GM21447 (cell line): ENCODE results near the gene NDUFS8.

ENCODE experiments used
- ATAC-seq: cut with Tn5 transposase; IDR thresholded peaks from one replicate; pipeline ENCODE4 v1.9.1; 2021; ENCODE audit not compliant: unreplicated experiment

The NDUFS8 gene

DNA sequence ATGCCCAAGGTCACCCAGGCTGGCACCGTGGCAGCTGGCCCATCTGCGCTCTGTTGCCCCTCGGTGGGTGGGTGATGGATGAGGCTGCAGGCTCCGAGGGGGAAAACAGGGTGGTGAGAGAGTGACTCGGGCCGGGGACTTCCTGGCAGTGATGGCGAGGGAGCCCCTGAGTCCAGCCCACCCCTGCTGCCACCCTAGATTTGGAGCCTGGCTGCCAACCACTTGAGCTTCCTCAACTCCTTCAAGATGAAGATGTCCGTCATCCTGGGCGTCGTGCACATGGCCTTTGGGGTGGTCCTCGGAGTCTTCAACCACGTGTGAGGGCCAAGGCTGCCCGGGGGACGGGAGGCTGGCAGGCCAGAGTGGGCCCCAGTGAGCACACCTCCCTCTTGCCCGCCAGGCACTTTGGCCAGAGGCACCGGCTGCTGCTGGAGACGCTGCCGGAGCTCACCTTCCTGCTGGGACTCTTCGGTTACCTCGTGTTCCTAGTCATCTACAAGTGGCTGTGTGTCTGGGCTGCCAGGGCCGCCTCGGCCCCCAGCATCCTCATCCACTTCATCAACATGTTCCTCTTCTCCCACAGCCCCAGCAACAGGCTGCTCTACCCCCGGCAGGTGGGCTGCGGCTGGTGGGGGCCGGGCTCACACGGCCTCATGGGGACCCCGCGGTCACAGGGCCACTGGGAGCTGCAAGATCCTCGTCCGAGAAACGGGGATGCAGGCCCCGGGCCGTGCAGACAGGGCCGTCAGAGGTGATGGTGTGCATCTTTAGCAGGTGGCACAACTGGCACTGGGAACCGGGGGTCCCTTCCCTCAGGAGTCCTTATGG, 18.4 kb downstream of the NDUFS8 start:
- ATAC-seq = no peak

DNA sequence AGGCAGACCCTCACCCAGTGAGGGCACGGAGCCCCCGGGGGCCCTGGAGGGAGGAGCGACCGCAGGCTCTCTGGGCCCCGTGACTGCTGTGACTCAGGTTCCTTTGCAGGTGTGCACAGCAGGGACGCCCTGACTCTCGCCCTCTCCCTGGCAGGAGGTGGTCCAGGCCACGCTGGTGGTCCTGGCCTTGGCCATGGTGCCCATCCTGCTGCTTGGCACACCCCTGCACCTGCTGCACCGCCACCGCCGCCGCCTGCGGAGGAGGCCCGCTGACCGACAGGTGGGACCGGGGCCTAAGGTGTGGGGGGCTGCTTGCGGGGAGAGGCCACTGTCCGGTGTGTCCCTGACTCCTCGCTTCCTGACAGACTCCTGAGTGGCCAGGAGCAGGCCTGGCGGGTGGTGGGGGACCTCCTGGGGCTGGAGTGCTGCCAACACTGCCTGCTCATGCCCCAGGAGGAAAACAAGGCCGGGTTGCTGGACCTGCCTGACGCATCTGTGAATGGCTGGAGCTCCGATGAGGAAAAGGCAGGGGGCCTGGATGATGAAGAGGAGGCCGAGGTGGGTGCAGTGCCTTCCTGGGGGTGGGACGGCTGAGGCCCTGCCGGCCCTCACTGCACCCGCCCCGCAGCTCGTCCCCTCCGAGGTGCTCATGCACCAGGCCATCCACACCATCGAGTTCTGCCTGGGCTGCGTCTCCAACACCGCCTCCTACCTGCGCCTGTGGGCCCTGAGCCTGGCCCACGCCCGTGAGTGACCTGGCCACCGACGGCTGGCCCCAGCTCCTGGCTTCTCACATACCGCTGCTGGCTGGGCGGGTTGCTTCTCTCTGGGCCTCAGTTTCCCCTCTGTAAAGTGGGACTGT, 19.3 kb downstream of the NDUFS8 start:
- ATAC-seq = no peak

DNA sequence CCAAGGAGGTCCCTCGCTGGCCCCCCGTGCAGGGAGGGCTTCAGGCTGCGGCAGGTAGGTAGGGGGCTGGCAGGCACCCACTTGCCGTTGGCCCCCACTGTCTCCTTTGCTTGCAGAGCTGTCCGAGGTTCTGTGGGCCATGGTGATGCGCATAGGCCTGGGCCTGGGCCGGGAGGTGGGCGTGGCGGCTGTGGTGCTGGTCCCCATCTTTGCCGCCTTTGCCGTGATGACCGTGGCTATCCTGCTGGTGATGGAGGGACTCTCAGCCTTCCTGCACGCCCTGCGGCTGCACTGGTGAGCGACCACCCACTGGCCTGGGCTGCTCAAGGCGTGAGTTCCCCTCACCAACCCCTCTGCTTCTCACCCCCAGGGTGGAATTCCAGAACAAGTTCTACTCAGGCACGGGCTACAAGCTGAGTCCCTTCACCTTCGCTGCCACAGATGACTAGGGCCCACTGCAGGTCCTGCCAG, 19.9 kb downstream of the NDUFS8 start:
- no peak for ATAC-seq

DNA sequence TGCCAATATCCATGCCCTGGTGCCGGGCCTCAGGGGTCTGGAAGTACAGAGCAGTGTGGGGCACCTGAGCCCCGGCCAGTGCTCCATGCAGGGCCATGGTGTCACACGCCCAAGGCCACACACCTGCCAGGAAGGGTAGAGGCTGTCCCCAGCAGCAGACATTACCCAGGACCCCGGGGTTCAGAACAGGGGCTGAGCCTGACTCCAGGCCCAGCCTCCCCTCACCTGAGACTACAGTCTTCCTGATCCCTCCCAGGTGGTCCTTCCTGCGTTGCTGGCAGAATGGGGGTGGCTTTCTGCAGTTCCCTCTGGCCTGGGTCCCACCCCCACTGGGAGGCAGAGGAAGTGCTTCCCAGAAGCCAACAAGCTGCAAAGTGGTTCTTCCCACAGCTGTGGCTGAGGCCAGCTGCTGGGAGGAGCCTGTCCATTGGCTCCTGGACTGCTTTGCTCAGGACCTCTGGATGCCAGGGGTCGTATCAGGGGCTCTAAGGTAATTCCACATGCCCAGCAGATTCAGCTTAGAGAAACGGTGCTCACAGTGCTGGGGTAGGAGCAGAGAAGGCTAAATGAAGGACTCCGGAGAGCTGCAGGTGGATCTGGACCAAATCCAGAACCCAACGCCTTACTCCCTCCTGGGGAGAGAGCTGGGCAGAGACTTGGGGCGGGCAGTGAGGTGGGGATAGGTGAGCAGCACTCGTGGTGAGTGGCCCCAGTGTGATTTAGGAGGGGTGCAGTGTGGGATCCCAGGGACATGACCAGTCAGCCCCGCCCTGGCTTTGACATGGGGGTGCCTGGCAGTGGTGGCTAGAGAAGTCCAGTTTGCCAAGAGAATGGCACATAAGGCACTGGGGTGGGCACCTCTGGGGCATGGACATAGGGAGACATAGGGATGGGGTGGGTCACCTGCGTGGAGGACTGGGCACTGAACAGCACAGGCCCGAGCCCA, 21.0 kb downstream of the NDUFS8 start:
- no peak for ATAC-seq

DNA sequence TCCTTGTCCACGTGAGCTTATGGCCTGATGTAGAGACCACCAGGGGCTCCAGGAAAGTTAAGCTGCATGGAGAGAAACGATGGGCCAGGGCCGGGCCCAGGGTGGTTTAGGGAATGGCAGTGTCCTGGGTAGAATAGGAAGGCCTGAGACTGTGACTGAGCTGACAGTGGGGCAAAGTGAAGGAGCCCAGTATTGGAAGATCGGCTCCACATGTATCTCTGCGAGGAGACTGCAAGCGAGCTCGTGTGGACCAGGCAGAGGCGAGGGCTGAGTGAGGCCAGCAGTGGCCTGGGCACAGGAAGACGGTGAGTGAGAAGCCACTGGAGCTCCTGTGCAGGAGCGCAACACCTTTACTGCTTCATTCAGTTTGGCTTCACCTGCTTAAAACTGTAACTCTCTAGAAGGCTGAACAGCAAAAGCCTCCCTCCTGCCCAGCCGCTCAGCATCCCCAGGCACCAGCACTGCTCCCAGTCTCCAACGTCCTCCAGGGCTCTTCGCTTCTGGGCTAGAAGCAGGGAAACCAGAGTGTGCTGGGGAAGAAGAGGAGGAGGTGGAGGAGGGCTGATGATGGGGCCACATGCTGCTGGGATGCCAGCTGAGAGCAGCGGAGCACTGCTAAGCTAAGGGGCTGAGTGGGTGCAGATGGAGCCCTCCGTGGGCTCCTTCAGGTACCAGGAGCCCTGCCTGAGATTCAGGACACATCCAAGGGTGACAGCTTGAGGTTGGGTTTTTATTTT, 21.8 kb downstream of the NDUFS8 start:
- ATAC-seq = no peak

DNA sequence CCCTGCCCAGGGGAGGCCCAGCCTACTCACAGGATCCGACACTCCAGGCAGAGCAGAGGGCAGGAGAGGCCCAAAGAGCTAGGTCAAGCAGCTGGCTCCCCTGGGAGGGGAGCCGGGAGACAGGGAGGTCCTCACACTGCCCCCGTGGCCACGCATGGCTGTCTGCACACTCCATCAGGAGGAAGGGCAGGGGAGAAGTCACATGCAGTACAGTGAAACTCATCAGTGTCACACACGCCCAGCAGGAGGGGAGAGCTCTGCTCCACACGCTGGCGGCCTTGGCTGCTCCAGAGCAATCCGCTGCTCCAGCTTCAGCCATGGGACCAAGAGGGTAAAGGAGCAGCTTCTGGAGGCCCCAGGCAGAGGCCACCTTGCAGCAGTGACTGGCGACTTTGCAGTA, 22.6 kb downstream of the NDUFS8 start:
- ATAC-seq = no peak

DNA sequence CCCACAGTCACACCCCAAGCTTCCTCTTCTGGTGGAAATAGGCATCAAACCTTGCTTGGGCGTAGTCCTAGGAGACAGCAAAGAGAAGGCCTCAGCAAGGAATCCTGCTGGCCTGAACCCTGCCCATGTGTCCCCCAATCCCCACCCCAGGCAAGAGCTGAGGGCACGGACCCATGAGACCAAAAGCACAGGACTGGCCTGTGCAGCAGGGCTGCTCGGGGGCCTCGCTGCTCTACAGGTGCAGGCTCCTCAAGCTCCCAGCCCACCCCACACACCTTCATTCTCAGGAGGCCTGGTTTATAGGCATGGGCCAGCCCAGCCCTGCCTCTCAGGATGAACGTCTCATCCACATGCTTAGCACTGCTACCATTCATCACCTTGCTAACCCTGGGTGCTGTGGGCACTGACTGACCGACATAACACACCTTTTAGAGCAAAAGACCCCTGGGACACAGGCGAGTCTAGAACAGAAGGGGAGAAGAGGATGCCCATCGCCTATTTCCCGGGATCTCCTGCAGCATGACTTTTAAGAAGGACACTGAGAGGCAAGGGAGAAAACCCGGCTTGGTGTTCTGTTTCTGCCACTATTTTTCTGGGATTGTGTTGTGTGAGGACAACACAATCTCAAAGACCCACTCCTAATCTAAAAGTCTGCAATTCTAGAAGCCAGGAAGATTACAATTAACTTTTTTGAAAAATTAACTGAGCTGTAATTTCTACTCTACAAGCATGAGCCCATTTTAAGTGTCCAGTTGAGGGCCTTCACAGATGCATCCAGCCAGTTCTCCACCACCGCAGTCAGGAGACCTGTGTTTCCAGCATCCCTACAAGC, 23.7 kb downstream of the NDUFS8 start:
- ATAC-seq = no peak

DNA sequence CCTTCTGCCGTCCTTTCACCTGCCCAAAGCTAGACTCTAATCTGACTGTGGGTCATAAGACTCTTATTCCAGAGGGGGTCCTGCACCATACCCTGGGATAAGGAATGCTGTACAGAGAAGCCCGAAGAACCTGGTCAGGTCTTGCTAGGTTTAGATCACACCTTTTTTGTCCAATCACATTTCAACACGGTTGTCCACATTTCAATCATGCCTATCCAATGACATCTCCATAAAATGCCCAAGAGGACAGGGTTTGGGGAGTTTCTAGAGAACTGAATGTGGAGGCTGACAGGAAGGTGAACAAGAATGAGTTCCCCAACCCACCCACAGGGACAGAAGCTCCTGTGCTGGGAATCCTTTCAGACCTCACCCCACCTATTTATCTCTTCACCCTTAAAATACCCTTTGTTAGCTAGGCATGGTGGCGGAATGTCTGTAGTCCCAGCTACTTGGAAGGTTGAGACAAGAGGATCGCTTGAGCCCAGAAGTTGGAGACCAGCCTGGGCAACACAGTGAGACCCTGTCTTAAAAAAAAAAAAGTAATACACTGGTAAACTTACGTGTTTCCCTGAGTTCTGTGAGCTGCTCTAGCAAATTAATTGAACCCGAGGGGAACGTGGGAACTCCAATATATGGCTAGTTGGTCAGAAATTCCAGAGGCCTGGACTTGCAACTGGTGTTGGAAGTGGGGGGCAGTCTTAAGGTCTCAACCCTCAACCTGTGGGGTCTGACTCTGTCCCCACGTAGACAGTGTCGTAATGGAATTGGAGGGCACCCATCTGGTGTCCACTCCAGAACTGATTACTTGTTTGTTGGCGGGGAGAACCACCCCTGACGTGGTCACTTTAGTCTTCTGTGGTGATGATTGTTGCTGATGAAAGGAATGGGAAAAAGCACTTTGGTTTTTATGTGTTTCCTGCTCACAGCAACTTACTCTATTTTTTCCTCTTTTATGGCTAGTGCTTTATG, 26.1 kb downstream of the NDUFS8 start:
- ATAC-seq = no peak

DNA sequence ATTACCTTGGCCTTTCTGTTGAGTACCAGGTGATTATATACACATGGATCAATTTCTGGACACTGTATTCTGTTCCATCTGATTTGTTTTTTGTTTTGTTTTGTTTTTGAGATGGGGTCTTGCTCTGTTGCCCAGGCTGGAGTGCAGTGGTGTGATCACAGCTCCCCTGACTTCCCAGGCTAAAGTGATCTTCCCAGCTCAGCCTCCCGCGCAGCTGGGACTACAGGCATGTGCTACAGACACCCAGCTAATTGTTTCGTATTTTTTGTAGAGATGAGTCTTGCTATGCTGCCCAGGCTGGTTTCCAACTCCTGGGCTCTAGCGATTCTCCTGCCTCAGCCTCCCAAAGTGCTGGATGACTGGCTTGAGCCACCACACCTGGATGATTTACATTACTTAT, 27.3 kb downstream of the NDUFS8 start:
- no peak for ATAC-seq

DNA sequence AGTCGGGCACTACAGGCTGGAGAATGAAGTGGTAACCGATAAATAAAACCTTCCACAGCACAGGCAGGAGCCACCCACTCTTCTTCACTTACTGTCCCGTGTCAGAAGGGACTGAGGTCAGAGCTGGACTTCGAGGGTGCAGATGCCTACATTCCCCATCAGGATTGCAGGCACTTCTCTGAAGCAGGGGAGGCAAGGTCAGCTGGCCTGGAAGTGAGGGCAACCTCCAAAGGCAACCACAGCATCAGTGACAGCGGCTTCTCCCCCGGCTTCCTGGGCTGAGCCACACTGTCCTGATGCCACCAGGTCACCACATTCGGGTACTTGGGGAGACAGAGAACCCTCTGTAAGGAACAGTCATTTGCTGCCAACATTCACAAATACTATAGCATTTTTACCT, 31.0 kb downstream of the NDUFS8 start:
- no peak for ATAC-seq

DNA sequence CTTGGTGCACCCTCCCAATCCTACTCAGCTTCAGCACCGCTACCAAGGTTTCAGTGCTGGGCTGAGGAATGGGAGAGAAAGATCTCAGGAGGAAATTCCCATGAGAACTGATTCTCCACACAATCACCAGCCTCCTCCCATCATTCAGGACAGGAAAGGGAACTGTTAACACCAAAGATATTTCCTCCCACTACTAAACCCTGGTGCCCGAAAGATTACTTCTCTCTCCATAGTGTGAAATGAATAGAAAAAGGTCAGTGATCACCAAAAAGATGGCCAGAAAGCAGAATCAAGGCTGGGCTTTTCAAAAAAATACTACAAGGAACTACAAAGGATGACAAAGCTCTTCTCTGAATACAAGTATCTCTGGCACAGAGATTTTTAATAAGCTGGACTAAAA, 34.4 kb downstream of the NDUFS8 start:
- no peak for ATAC-seq

DNA sequence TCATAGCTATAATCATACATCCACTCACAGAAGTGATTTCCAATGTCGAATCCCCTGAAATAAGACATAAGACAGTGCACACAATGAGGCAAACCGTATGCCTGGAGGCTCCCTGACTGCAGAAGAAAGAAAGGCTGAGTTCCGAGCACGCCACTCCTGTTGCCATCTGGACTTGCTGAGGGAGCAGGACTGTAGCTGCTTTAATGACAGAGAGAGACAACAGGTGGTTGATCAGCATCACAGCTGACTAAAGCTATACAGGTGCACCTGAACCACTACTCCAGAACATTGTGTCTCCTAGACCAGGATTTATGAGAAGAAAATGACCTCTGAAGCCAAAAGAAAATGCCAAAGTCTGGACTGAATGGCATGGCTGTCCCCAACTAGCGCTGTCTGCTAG, 35.4 kb downstream of the NDUFS8 start:
- ATAC-seq = no peak

DNA sequence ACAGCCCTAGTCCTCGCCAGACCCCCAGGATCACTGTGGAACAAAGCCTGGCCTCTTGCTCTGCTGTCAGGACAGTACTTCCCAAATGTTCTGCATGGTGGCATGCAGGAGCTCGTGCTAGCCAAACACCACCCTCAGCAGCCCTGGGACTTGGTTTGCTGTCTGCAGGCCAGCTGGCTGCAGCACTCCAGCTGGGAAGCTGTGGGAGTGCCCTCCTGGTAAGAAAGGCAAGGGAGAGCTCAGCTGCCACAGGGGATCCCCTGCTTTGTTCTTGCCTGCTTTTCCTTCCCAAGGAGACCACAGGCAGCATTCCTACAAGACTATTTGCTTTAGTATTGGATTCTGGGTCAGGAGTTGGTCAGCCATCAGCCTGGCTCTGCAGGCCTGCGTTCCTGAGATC, 36.3 kb downstream of the NDUFS8 start:
- ATAC-seq = no peak

DNA sequence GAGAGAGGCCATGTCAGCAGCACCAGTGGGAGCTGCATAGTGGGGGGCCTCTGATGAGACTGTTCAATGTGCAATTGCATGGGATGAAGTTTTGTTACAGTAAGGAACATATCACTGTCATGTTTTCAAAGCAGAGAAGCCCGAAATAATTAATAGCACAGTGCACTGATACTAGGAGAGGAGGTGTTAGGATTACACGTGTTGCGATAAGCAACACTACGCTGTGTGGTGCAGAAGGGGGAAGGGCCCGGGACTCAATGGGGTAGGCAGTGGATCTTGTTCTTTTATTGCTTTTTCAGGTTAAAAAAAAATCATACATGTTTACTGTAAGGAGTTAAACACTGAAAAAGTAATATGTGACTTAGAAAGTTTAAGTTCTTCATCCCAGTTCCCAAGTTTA, 37.5 kb downstream of the NDUFS8 start:
- no peak for ATAC-seq

DNA sequence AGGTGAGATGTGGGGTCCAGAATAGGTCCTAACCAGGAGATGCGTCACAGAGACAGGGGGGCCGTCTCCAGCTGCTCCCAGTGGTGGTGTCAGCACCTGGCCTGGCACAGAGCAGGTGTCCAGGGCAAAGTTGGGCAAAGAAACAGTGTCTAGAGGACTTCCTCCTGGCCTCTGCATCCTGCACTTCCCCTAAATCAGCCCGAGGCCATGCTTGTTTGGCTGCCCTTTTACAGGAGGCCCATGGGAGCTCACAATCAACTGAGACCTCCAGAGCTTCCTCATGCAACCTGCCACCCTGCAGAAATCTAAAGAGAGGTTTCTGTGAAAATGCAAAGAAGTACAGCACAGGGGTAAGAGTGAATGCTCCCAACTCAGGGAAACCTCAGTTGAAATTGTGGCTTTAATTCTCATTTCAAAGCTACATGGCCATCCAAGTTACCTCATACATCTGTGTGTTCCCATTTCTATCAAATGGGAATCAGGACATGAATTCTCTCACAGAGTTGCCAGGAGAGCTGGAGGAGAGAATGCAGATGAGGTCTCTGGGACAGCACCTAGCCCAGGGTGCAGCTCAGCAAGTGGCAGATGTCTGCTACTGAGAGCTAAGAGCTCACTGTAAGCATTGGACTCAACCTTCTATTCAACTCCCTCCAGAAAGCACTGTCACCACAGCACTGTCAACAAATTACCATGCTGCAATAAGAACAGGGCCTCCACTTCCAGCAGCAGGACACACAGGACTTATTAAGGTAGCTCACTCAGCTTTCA, 41.0 kb downstream of the NDUFS8 start:
- no peak for ATAC-seq

DNA sequence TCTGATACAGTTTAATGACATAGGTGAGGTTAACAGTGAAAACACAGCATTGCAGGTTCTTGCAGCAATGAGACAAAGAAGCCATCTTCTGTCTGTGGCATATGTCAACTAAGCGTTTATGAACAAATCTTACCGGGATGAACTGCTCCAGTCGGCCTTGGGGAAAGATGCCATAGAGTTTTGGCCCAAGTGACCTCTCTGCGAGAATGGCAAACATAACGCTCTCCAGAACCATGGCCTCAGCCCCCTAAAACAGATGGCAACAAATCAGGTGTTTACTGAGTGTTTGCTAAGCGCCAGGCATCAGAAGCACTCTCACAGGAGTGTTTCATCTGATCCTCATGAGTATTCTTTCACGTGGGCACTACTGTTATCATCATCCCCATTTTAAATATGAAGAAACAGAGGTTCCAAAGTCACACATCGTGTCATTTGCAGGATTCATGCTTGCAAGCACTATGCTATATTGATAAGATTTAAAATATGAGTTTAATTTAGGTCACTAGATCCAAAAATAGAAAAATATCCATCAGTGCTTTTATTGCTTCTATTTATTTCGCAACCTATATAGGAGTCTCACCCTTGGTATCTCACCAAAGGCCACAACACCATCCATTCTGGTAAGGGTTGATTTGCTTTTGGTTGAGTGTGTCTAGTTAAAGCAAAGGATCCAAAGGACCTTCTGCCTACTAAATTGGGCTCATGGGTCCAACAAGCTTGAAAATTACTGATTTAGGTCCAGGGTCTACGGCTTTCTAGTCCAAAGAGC, 44.3 kb downstream of the NDUFS8 start:
- no peak for ATAC-seq
